Stimulated activated CD8-positive, alpha-beta memory T cell treated with anti-CD3 and anti-CD28 coated beads, Interleukin-4, amount 100 ng/mL, for 4 hours (primary cell): Measurements from ENCODE around the gene NPTN.
"Not testable (repeated sequence)": the region's sequence is repeated elsewhere in the genome, so short reads cannot be mapped to it uniquely, and the experiment has no call there.

ENCODE experiments used
- DNase-seq, 2 donors: peaks; one replicate each; pipeline ENCODE4 v3.0.0-alpha.2; 2020; ENCODE audit warnings: low read depth in 2 of 2, low spot score in 1 of 2

The NPTN gene

GRCh38 chr15:73633111-73633990, at the start of gene NPTN:
Gene NPTN, minus strand, starts transcription at chr15:73633389. Its CDS starts 174 bp downstream, at chr15:73633215.
- peak; percentile 94 to 98 for DNase-seq

- no peak for DNase-seq
These were observed 49.5 kb upstream of the NPTN start for GRCh38 chr15:73682600-73683090.

GRCh38 chr15:73681856-73682599, 48.8 kb upstream of the NPTN start:
- no peak for DNase-seq

GRCh38 chr15:73681063-73681462, 47.9 kb upstream of the NPTN start:
- no peak for DNase-seq

GRCh38 chr15:73680549-73680948, 47.4 kb upstream of the NPTN start:
- DNase-seq = no peak

GRCh38 chr15:73679964-73680363, 46.8 kb upstream of the NPTN start:
- no peak for DNase-seq

- DNase-seq = no peak
These were observed 46.0 kb upstream of the NPTN start for GRCh38 chr15:73679180-73679579.

GRCh38 chr15:73678498-73678897, 45.3 kb upstream of the NPTN start:
- no peak for DNase-seq

- DNase-seq = no peak
These were observed 44.5 kb upstream of the NPTN start for GRCh38 chr15:73677733-73678132.

GRCh38 chr15:73677146-73677607, 44.0 kb upstream of the NPTN start:
- peak in 1 of 2 donors; percentile 27 for DNase-seq

GRCh38 chr15:73674587-73674986, 41.4 kb upstream of the NPTN start:
- DNase-seq = no peak

- no peak for DNase-seq
These were observed 27.3 kb upstream of the NPTN start for GRCh38 chr15:73660455-73660854.

GRCh38 chr15:73658645-73659044, 25.5 kb upstream of the NPTN start:
- no peak for DNase-seq

- DNase-seq = no peak
These were observed 22.5 kb upstream of the NPTN start for GRCh38 chr15:73655724-73656123.

- DNase-seq = no peak
These were observed 21.5 kb upstream of the NPTN start for GRCh38 chr15:73654659-73655058.

- DNase-seq = no peak
These were observed 17.4 kb upstream of the NPTN start for GRCh38 chr15:73650416-73651126.

- no peak for DNase-seq
These were observed 14.8 kb upstream of the NPTN start for GRCh38 chr15:73648014-73648295.

GRCh38 chr15:73647259-73648013, 14.2 kb upstream of the NPTN start:
- DNase-seq = no peak

GRCh38 chr15:73639464-73639863, 6.3 kb upstream of the NPTN start:
- DNase-seq = not testable (repeated sequence)

- DNase-seq = no peak
These were observed 4.3 kb upstream of the NPTN start for GRCh38 chr15:73637527-73637926.

- DNase-seq = no peak
These were observed 854 bp upstream of the NPTN start for GRCh38 chr15:73633991-73634495.
